NB4 (cell line): Measurements from ENCODE around the gene PCDHB8.
"Not testable (repeated sequence)": the region's sequence is repeated elsewhere in the genome, so short reads cannot be mapped to it uniquely, and the experiment has no call there.

Experiments used
- CTCF ChIP-seq: IDR thresholded peaks from one replicate; pipeline ENCODE4 v1.5.1; 2012; ENCODE audit warnings: low read depth, low read length
- MAX ChIP-seq: IDR thresholded peaks from 2 replicates; pipeline ENCODE4 v1.6.1; 2011; ENCODE audit warnings: low read depth, low read length
- POLR2A ChIP-seq: IDR thresholded peaks from 2 replicates; pipeline ENCODE4 v1.6.1; 2011; ENCODE audit warnings: mild to moderate bottlenecking; ENCODE audit not compliant: insufficient read length; ENCODE audit errors: extremely low read depth

GRCh38 chr5:141210281-141210680, 32.7 kb downstream of the PCDHB8 start:
- not testable (repeated sequence) for TF ChIP-seq CTCF, POLR2A, MAX
